C1 segment of cervical spinal cord (tissue), 14 donors: ENCODE data around the gene ZNF264.
"Not testable (repeated sequence)": the region's sequence is repeated elsewhere in the genome, so short reads cannot be mapped to it uniquely, and the experiment has no call there.

ENCODE experiments used
- DNase-seq, 14 donors: peaks; one replicate each; lab custom pipeline; 2025; lab: John Stamatoyannopoulos, UW

The ZNF264 gene

DNA sequence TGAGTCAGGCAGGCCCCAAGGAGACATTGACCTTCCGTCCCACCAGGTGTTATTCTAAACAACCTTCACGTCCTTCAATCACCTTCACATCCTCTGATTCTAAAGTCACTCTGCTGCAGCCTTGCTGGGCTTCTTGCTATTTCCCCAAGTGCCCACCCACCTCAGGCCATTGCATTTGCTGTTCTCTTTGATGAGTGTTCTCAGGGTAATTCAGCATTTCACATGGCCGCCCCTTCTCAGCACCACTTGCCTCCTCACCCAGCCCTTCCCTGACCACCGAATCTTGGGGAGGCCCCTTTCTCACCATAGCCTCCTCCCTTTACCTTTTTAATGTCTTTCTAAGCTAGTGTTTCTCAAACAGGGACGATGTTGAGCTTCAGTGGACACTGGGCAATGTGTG, 53.8 kb downstream of the ZNF264 start:
- no peak for DNase-seq

GRCh38 chr19:57245959-57246358, 54.7 kb downstream of the ZNF264 start:
- no peak for DNase-seq

DNA sequence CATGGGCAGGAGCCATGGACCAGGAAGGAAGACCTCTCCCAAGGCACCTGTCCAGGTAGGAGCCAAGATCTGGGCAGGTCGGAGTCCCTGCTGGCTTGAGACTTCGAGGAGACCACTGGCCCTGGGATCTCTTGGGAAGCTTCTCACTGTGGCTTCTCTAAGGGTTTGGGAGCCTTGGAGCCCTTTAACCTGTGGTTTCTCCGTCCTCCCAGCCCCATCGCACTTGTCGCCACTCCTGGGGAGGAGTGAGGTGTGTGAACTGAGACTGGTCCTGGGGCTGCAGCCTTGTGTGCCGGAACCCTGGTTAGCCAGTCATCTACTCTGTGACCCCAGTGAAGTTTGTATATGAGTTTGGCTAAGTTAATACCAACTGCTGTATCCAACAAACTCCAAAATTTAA, 57.3 kb downstream of the ZNF264 start:
- DNase-seq, result no peak

- DNase-seq, result no peak
Measured at GRCh38 chr19:57249329-57249728, 58.0 kb downstream of the ZNF264 start.

DNA sequence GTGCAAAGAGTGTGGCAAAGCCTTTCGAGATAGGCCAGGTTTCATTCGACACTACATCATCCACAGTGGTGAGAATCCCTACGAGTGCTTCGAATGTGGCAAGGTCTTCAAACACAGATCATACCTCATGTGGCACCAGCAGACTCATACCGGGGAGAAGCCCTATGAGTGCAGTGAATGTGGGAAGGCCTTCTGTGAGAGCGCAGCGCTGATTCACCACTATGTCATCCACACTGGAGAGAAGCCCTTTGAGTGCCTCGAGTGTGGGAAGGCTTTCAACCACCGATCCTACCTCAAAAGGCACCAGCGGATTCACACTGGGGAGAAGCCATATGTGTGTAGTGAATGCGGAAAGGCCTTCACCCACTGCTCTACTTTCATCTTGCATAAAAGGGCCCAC, 62.5 kb downstream of the ZNF264 start:
- DNase-seq, result not testable (repeated sequence)

- DNase-seq, result no peak
Measured at GRCh38 chr19:57262044-57262443, 70.7 kb downstream of the ZNF264 start.

GRCh38 chr19:57263244-57263741, 72.0 kb downstream of the ZNF264 start:
- DNase-seq, result no peak

GRCh38 chr19:57267291-57267690, 76.0 kb downstream of the ZNF264 start:
- DNase-seq, result no peak

DNA sequence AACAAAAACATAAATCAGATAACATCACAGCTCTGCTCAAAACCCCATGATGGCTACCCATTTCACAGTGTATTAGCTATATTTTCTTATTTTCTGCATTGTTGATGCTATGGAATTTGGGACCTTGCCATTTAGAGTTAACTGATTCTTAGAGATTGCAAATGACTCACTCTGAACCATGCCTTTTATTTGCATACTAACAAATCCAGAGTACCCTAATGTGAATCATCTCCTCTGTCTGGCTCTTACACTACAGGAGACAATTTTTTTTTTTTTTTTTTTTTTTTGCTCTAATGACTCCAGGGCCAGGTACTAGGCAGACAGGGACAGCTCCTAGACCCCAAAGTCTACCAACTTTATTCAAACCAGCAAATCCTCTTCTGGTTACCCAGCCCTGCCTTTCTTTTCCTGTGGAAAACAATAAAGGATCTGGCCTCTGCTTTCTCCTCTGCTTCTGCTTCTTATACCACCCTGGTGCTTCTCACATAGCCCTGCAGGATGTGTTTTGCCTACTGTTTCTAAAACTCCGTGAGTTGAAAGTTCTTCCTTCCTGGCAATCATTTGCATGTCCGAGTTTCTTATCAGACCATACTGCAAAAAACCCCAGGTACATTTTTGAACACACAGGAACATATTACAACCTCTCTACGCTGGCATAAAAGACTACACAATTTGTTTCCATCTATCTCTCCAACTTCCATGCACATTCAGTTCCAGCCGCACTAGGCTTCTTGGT, 78.4 kb downstream of the ZNF264 start:
- DNase-seq, result no peak

GRCh38 chr19:57271280-57271679, 80.0 kb downstream of the ZNF264 start:
- DNase-seq, result no peak
